Astrocyte of the cerebellum (primary cell): ENCODE measurements around the gene EIF4E1B.
A peak's percentile ranks its signal among the peaks of the same experiment; 100 is the strongest.
"Not testable (repeated sequence)": the region's sequence is repeated elsewhere in the genome, so short reads cannot be mapped to it uniquely, and the experiment has no call there.

Source experiments
- DNase-seq: peaks from one replicate; pipeline ENCODE4 v3.0.0-alpha.2; 2011; ENCODE audit warnings: low read depth
- H3K4me3 ChIP-seq: 2 replicates; pipeline ENCODE4 v1.5.1; 2011; ENCODE audit warnings: mild to moderate bottlenecking, low read depth, low read length, moderate library complexity
- in situ Hi-C: cut with HindIII; loops from 2 replicates; pipeline ENCODE4 v1.10.0; 2017; ENCODE audit warnings: low sequenced_read_pairs
- TF ChIP-seq, protein P1 (sequence below): IDR thresholded peaks from 2 replicates; pipeline ENCODE4 v1.5.1; 2012; ENCODE audit warnings: low read length, low read depth, moderate library complexity, mild to moderate bottlenecking; ENCODE audit errors: missing control alignments

EIF4E1B gene

DNA sequence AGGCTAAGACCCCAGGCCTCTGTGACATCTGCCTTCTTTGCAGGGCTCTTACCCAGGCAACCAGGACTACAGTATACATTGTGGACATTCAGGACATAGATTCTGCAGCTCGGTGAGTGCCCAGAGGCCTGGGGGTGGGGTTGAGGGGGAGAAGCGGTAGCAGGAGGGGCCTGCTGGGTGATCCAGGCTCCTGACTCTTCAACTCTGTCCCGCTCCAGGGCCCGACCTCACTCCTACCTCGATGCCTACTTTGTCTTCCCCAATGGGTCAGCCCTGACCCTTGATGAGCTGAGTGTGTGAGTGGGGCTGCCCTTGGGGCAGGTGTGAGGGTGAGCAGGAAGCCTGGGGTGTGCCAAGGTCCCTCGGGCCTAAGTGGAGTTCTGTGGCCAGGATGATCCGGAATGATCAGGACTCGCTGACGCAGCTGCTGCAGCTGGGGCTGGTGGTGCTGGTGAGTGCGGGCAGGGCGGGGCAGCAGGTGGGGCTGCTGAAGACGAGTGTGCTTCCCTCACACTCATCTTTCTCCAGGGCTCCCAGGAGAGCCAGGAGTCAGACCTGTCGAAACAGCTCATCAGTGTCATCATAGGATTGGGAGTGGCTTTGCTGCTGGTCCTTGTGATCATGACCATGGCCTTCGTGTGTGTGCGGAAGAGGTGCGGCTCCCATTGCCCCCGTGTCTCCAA is 40.3 kb upstream of the EIF4E1B start:
- TF ChIP-seq, protein P1, sequence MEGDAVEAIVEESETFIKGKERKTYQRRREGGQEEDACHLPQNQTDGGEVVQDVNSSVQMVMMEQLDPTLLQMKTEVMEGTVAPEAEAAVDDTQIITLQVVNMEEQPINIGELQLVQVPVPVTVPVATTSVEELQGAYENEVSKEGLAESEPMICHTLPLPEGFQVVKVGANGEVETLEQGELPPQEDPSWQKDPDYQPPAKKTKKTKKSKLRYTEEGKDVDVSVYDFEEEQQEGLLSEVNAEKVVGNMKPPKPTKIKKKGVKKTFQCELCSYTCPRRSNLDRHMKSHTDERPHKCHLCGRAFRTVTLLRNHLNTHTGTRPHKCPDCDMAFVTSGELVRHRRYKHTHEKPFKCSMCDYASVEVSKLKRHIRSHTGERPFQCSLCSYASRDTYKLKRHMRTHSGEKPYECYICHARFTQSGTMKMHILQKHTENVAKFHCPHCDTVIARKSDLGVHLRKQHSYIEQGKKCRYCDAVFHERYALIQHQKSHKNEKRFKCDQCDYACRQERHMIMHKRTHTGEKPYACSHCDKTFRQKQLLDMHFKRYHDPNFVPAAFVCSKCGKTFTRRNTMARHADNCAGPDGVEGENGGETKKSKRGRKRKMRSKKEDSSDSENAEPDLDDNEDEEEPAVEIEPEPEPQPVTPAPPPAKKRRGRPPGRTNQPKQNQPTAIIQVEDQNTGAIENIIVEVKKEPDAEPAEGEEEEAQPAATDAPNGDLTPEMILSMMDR, result no peak
- no peak overlapping the region for H3K4me3 ChIP-seq
- in situ Hi-C loops, result no loop called here
- DNase-seq, result no peak

DNA sequence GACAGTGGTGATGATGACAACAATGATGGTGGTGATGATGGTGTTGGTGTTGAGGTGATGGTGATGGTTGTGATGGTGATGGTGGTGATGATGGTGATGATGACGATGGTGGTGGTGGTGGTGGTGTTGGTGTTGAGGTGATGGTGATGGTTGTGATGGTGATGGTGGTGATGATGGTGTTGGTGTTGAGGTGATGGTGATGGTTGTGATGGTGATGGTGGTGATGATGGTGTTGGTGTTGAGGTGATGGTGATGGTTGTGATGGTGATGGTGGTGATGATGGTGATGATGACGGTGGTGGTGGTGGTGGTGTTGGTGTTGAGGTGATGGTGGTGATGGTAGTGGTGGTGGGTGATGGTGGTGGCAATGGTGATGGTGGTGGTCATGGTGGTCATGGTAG is 38.8 kb upstream of the EIF4E1B start:
- DNase-seq, in situ Hi-C loops: not testable (repeated sequence)

DNA sequence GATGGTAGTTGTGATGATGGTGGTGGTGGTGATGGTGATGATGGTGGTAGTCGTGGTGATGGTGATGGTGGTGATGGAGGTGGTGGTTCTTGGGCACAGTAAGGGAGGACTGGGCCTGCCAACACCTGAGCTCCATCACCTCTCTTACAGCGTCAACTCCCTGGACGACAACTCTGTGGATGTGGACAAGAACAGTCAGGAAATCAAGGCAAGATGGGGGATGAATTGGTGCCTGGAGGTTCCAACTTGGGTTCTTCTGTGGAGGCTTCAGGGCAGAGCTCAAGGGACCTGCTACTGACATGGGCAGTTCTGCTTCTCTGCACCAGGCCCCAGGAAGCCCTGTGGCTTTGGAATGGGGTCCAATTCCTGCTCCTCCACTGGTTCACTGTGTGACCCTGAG is 37.9 kb upstream of the EIF4E1B start:
- TF ChIP-seq, protein P1, result no peak
- H3K4me3 ChIP-seq, result no peak overlapping the region
- DNase-seq, result no peak
- in situ Hi-C loops, result no loop called here

More for the DNA sequence above, 38.8 kb upstream of the EIF4E1B start:
- H3K4me3 ChIP-seq, result not testable (repeated sequence)

DNA sequence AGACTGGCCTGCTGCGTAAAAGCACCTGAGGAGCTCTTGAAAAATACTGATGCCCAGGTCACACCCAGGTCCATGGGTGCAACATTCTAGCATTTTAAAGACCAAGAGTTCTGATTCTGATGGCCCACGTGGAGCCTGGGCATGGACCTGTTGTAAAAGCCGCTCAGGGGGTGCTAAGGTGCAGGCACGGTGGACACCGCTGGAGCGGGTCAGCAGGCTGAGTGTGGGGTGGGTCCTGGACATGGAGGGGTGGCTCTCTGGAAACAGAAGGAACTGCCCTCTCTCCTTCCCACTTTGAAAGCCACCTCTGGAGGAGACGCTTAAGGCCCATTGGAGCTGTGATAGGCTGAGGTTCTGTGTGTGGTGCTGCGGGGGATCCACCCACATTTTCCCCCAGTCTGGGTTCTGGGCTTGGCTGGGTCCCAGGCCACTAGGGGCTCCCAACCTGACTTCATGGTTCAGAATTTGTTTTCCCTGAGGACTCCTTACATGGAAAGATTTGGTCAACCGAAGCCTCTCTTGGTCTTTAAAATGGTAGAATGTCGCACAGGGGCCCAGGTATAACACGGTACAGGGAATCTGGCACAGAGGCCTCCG is 37.1 kb upstream of the EIF4E1B start:
- DNase-seq, result no peak
- in situ Hi-C loops, result no loop called here
- TF ChIP-seq, protein P1, result peak; percentile 10
- no peak overlapping the region for H3K4me3 ChIP-seq

DNA sequence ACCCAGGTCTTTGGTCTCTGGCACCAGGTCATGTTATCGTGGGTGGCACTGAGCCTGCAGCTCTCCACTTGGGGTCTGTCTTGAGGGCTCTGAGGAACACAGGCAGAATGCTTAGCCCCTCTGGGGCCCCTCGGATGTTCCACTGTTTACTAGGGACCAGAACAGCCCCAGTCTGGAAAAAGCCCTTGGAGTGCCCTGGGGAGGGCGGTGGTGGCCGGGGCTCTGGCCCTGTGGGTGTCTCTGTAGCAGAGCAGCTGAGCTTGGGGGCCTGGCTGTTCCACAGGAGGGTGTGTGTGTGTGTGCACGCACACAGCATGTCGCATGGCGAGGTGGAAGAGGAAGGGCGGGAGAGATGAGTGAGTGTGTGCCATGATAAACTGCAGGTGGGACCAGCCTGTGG is 35.9 kb upstream of the EIF4E1B start:
- H3K4me3 ChIP-seq, result no peak overlapping the region
- DNase-seq, result no peak
- TF ChIP-seq, protein P1, result no peak
- in situ Hi-C loops, result no loop called here

DNA sequence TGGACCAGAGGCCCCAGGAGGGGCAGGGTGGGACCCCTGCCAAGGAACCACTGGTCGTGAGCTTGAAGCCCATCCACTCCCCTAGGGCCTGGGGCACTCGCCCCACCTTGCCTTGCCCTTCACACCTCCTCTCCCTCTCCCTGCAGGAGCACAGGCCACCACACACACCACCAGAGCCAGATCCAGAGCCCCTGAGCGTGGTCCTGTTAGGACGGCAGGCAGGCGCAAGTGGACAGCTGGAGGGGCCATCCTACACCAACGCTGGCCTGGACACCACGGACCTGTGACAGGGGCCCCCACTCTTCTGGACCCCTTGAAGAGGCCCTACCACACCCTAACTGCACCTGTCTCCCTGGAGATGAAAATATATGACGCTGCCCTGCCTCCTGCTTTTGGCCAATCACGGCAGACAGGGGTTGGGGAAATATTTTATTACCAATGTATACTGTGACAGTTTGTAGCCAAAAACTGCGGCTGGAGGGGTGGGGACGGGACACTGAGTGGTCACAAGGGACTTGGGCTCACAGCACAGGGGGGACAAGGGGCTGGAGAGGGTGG is 35.0 kb upstream of the EIF4E1B start:
- TF ChIP-seq, protein P1, result no peak
- in situ Hi-C loops, result no loop called here
- DNase-seq, result no peak
- H3K4me3 ChIP-seq, result no peak overlapping the region

DNA sequence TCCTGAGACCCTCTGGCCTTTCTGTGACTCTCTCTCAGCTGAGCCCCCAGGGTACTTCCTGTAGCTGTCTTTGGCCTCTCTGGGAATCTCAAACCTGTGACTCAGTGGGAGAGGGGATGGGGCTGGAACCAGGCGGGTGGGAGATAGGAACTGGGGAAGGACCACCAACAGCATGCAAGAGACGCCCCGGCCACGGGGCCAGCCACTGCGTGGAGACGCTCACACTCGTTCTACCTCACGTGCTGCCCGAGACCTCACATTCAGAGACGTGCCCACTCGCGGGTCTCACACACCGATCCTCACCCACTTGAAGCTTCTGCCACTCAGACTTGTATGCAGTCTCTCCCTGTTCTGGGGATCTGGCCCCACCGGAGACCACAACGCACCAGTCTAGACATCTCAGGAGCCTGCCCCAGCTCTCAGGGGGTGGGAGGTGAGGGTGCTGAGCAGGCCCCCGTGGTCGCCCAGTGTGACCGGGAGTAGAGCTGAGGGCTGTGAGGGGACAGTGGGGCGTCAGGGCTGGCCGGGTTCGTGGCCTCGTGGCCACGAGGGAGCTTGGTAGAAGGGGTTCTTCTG is 34.3 kb upstream of the EIF4E1B start:
- DNase-seq, result no peak
- TF ChIP-seq, protein P1, result no peak
- H3K4me3 ChIP-seq, result no peak overlapping the region
- in situ Hi-C loops, result no loop called here
